K562 (cell line): ENCODE results near the gene AHNAK. TPM values are rescaled to one million over a fixed set of nuclear protein-coding genes. Genes with fewer than 3 reads are reported as not detected.

ENCODE experiments used
- ATAC-seq: fragments of 200-7000 bp; cut with Tn5 transposase; 3 replicates; pipeline ENCODE4 v1.9.1; 2020; ENCODE audit warnings: moderate library complexity
- BruUV-seq: library from RNA; stranded (reverse); fragments of 400-500 nt; replicated peaks from 2 replicates; lab custom pipeline; 2021; lab: Mats Ljungman, UMichigan
- CTCF ChIA-PET: fragments of 300-600 bp; formaldehyde crosslinking; extraction: SDS; loops from one replicate; lab custom pipeline; 2021; ENCODE audit warnings: low intra/inter-chr PET ratio; lab: Yijun Ruan, JAX
- POLR2A ChIA-PET: fragments of 300-600, 350-650 bp; sonication (Branson Sonifier 250); formaldehyde crosslinking; extraction: SDS; loops from one replicate; lab custom pipeline; 2021; ENCODE audit warnings: antibody characterized with exemption, inconsistent platforms; lab: Yijun Ruan, JAX
- DNase-seq, 4 experiments: peaks; one replicate each; pipeline versions ENCODE4 v3.0.0 to v3.0.0-alpha.2; 2011 to 2018; ENCODE audit warnings: low spot score in 3 of 4, mixed read lengths in 3 of 4; ENCODE audit errors: extremely low read depth in 1 of 4
- FAIRE-seq: peaks from 2 replicates; lab custom pipeline; 2011; peaks lifted over from hg19 to GRCh38; lab: Jason Lieb, UNC
- H2AFZ ChIP-seq: 2 replicates; pipeline ENCODE4 v1.6.0; 2011; ENCODE audit warnings: low read depth, low read length, control low read depth, inconsistent platforms
- H3K27ac ChIP-seq: fragments of 200-600 bp; 3 replicates; pipeline ENCODE4 v1.8.0; 2011; ENCODE audit warnings: low read depth, mild to moderate bottlenecking, control low read depth, inconsistent platforms, low read length, moderate library complexity, mixed read lengths; ENCODE audit errors: extremely low read depth
- H3K27me3 ChIP-seq, 2 experiments: fragments of 300-600 bp in 1 of 2; 2 replicates in 1 of 2; 3 replicates in 1 of 2; pipeline versions ENCODE4 v1.6.0 to v1.8.0; 2011; ENCODE audit warnings: inconsistent platforms in 2 of 2, low read length in 2 of 2, mild to moderate bottlenecking in 1 of 2, mixed read lengths in 1 of 2, moderate library complexity in 1 of 2; ENCODE audit not compliant: control insufficient read depth in 2 of 2, insufficient read depth in 2 of 2
- H3K36me3 ChIP-seq: fragments of 300-600 bp; 3 replicates; pipeline ENCODE4 v1.8.0; 2011; ENCODE audit warnings: mild to moderate bottlenecking, low read length, inconsistent platforms; ENCODE audit not compliant: control insufficient read depth, insufficient read depth
- H3K4me1 ChIP-seq, 2 experiments: fragments of 200-600 bp in 1 of 2; replicated peaks in 1 of 2; 2 replicates in 1 of 2; 3 replicates in 1 of 2; pipeline versions ENCODE4 v1.5.1 to v1.8.0; 2011; ENCODE audit warnings: inconsistent platforms in 2 of 2, low read length in 2 of 2, mild to moderate bottlenecking in 1 of 2, mixed read lengths in 1 of 2, moderate library complexity in 1 of 2; ENCODE audit not compliant: control insufficient read depth in 2 of 2, insufficient read depth in 2 of 2
- H3K4me2 ChIP-seq: 2 replicates; pipeline ENCODE4 v1.6.1; 2011; ENCODE audit warnings: low read length, control low read depth, inconsistent platforms, mixed read lengths; ENCODE audit not compliant: insufficient read depth
- H3K4me3 ChIP-seq: fragments of 200-600 bp; sonication (generic), shearing (Covaris generic); 2 replicates; pipeline ENCODE4 v1.5.1; 2016; ENCODE audit warnings: control low read depth, inconsistent platforms
- H3K79me2 ChIP-seq: fragments of 200-600 bp; 3 replicates; pipeline ENCODE4 v1.8.0; 2011; ENCODE audit warnings: low read length, inconsistent platforms; ENCODE audit not compliant: control insufficient read depth, insufficient read depth
- H3K9ac ChIP-seq, 2 experiments: 2 replicates each; pipeline versions ENCODE4 v1.6.0 to v1.6.1; 2011; ENCODE audit warnings: low read depth in 2 of 2, low read length in 2 of 2, control low read depth in 1 of 2, inconsistent platforms in 1 of 2, mild to moderate bottlenecking in 1 of 2, mixed read lengths in 1 of 2; ENCODE audit not compliant: insufficient read depth in 1 of 2
- H3K9me1 ChIP-seq: one replicate; pipeline ENCODE4 v1.6.0; 2011; ENCODE audit warnings: inconsistent platforms, mild to moderate bottlenecking, low read length, moderate library complexity; ENCODE audit not compliant: control insufficient read depth, insufficient read depth
- H3K9me3 ChIP-seq: replicated peaks from 2 replicates; pipeline ENCODE4 v1.5.1; 2011; ENCODE audit warnings: low read depth, low read length, inconsistent platforms; ENCODE audit not compliant: control insufficient read depth, insufficient read depth
- H4K20me1 ChIP-seq: replicated peaks from 2 replicates; pipeline ENCODE4 v1.6.1; 2011; ENCODE audit warnings: low read length, inconsistent platforms, mixed read lengths; ENCODE audit not compliant: control insufficient read depth, insufficient read depth
- KAT7 ChIP-seq: sonication (generic); formaldehyde crosslinking; IDR thresholded peaks from 2 replicates; pipeline ENCODE4 v1.8.0; 2022; ENCODE audit warnings: missing genetic modification reagents, mild to moderate bottlenecking, borderline replicate concordance
- PHB ChIP-seq: fragments of 250-450 bp; sonication (Bioruptor Pico); IDR thresholded peaks from 2 replicates; pipeline ENCODE4 v1.5.0; 2021
- RBM25 ChIP-seq: fragments of 200-400 bp; formaldehyde crosslinking; IDR thresholded peaks from 2 replicates; pipeline ENCODE4 v1.6.1; 2018; ENCODE audit warnings: low read length, low read depth, moderate library complexity; ENCODE audit not compliant: severe bottlenecking
- SRSF3 ChIP-seq: fragments of 200-400 bp; formaldehyde crosslinking; IDR thresholded peaks from 2 replicates; pipeline ENCODE4 v1.6.1; 2016; ENCODE audit warnings: mild to moderate bottlenecking, low read length, moderate library complexity; ENCODE audit not compliant: insufficient read depth
- ZNF583 ChIP-seq: fragments of 250-450 bp; sonication (Bioruptor Pico); IDR thresholded peaks from 2 replicates; pipeline ENCODE4 v1.4.0; 2020
- WGBS: fragments of 100-300 bp; shearing (Covaris generic); methylation state at CpG from one replicate; pipeline ENCODE4 v1.1.6; 2016; ENCODE audit warnings: low coverage, mixed read lengths; ENCODE audit not compliant: insufficient coverage; ENCODE audit errors: missing lambda C conversion rate; 5-methylcytosine and 5-hydroxymethylcytosine counted together
- in situ Hi-C: fragments of 300-500 bp; cut with MboI; formaldehyde crosslinking; loops from 4 replicates; pipeline ENCODE4 v1.15.0; 2018; ENCODE audit warnings: inconsistent platforms, mixed read lengths
- intact Hi-C: fragments of 100-400 bp; cut with micrococcal nuclease; formaldehyde crosslinking; loops from 2 replicates; pipeline ENCODE4 v1.14.2; 2022
- polyA plus RNA-seq, 8 experiments: library from polyadenylated mRNA; depleted of rRNA in 4 of 8; stranded (reverse) in 5 of 8; unstranded in 3 of 8; fragments of >200 nt; fragmentation: Nextera tagmentation in 2 of 8; fragmentation: Illumina TruSeq in 1 of 8; extraction: Ambion mirVana in 2 of 8; extraction: Trizol in 1 of 8; gene quantifications; 2 replicates each; pipeline versions ENCODE4 v1.2.1 to v1.2.3, GENCODE V29; 2011 to 2014; ENCODE audit warnings: inconsistent platforms in 1 of 8, missing spikeins in 1 of 8
- total RNA-seq, 7 experiments: library from RNA; depleted of rRNA in 6 of 7; stranded (reverse); fragments of >200 nt in 6 of 7; fragmentation: Illumina TruSeq in 2 of 7; extraction: Trizol in 2 of 7; gene quantifications; 2 replicates each; pipeline versions ENCODE4 v1.2.1 to v1.2.3, GENCODE V29; 2011 to 2021; ENCODE audit warnings: low replicate concordance in 1 of 7
- TF ChIP-seq, protein P1 (sequence below): fragments of 250-450 bp; sonication (Bioruptor Pico); IDR thresholded peaks from 2 replicates; pipeline ENCODE4 v1.9.0; 2021; ENCODE audit warnings: mild to moderate bottlenecking, inconsistent platforms
- TF ChIP-seq, protein P2 (sequence below): fragments of 250-450 bp; sonication (Bioruptor Pico); IDR thresholded peaks from 2 replicates; pipeline ENCODE4 v1.8.0; 2021; ENCODE audit warnings: mild to moderate bottlenecking, moderate library complexity
- TF ChIP-seq, protein P3 (sequence below): IDR thresholded peaks from 3 replicates; pipeline ENCODE4 v1.6.1; 2011; ENCODE audit warnings: borderline replicate concordance, mild to moderate bottlenecking, moderate library complexity; ENCODE audit not compliant: insufficient read length; ENCODE audit errors: extremely low read depth

Gene AHNAK
- total and polyA plus RNA-seq, 9 of the 15 experiments (the other 6 are each of a cell fraction or from before 2014, with no cell fraction given): 1.5 to 89.7 (median 45.0) TPM

DNA sequence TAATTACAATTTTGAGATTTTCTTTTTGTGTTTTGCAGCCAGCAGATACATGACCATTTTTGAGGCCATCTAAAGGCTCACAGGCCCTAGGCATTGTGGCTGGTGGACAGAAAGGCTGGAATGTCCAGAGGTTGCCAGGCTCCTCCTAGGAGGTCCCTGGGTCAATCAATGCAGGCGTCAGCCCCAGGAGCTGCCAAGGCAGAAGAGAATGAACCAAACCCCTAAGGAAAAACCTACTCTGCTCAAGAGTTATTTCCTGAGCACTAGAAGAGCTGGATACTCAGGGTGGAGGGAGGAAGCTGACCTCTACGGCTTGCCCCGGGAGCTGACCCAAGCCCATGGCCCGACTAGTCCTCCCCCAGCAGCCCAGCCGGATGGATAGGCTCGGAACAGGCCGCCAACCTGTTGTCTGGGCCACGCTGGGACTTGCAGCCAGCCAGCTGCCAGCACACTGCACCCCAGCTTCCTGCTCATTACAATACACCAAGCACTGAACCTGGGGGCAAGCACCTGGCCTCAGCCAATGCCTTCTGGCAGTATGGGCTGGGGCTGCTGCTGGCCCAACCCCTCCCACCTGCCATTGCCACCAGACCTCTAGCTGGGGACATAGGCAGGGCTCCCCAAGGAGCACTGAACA lies 133.4 kb downstream of the AHNAK start:
- POLR2A ChIA-PET: interaction anchor here (0.7 to 0.9 kb wide), 2 partner anchors 10 to 146 kb away, joined by 3 to 4 read pairs; no protein-coding TSS in a partner anchor
- FAIRE-seq (no peak), ATAC-seq (no peak), DNase-seq (no peak)
- peaks cover 7 to 15% of the 10 kb centered on the region in 2 experiments; a peak in 4 of 5 replicates for H3K4me1 ChIP-seq
- TF ChIP-seq, protein P1, sequence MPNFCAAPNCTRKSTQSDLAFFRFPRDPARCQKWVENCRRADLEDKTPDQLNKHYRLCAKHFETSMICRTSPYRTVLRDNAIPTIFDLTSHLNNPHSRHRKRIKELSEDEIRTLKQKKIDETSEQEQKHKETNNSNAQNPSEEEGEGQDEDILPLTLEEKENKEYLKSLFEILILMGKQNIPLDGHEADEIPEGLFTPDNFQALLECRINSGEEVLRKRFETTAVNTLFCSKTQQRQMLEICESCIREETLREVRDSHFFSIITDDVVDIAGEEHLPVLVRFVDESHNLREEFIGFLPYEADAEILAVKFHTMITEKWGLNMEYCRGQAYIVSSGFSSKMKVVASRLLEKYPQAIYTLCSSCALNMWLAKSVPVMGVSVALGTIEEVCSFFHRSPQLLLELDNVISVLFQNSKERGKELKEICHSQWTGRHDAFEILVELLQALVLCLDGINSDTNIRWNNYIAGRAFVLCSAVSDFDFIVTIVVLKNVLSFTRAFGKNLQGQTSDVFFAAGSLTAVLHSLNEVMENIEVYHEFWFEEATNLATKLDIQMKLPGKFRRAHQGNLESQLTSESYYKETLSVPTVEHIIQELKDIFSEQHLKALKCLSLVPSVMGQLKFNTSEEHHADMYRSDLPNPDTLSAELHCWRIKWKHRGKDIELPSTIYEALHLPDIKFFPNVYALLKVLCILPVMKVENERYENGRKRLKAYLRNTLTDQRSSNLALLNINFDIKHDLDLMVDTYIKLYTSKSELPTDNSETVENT (CRISPR knock-in tag): no peak
- TF ChIP-seq, protein P2, sequence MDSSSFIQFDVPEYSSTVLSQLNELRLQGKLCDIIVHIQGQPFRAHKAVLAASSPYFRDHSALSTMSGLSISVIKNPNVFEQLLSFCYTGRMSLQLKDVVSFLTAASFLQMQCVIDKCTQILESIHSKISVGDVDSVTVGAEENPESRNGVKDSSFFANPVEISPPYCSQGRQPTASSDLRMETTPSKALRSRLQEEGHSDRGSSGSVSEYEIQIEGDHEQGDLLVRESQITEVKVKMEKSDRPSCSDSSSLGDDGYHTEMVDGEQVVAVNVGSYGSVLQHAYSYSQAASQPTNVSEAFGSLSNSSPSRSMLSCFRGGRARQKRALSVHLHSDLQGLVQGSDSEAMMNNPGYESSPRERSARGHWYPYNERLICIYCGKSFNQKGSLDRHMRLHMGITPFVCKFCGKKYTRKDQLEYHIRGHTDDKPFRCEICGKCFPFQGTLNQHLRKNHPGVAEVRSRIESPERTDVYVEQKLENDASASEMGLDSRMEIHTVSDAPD (CRISPR knock-in tag): no peak
- TF ChIP-seq, protein P3, sequence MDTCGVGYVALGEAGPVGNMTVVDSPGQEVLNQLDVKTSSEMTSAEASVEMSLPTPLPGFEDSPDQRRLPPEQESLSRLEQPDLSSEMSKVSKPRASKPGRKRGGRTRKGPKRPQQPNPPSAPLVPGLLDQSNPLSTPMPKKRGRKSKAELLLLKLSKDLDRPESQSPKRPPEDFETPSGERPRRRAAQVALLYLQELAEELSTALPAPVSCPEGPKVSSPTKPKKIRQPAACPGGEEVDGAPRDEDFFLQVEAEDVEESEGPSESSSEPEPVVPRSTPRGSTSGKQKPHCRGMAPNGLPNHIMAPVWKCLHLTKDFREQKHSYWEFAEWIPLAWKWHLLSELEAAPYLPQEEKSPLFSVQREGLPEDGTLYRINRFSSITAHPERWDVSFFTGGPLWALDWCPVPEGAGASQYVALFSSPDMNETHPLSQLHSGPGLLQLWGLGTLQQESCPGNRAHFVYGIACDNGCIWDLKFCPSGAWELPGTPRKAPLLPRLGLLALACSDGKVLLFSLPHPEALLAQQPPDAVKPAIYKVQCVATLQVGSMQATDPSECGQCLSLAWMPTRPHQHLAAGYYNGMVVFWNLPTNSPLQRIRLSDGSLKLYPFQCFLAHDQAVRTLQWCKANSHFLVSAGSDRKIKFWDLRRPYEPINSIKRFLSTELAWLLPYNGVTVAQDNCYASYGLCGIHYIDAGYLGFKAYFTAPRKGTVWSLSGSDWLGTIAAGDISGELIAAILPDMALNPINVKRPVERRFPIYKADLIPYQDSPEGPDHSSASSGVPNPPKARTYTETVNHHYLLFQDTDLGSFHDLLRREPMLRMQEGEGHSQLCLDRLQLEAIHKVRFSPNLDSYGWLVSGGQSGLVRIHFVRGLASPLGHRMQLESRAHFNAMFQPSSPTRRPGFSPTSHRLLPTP: no peak
- TF ChIP-seq PHB (CRISPR knock-in tag) (no peak), RBM25 (no peak), KAT7 (CRISPR knock-in tag) (no peak), SRSF3 (no peak), ZNF583 (CRISPR knock-in tag) (no peak)
- BruUV-seq: no TSS peak
- peak overlapping the region in 1 of 2 experiments; percentile 59; a peak in 2 of 4 replicates for H3K9ac ChIP-seq
- CTCF ChIA-PET: no interaction called here
- no peak overlapping the region for H3K4me3 ChIP-seq
- no peak overlapping the region for H2AFZ ChIP-seq
- 82% methylated on average over 8 of the region's 8 CpGs for WGBS
- intact Hi-C loops: no loop called here
- H4K20me1 ChIP-seq: no peaks in the 10 kb centered on the region
- no peaks in the 10 kb centered on the region for H3K79me2 ChIP-seq
- H3K27me3 ChIP-seq: no peaks in the 10 kb centered on the region
- no peaks in the 10 kb centered on the region for H3K9me3 ChIP-seq
- H3K9me1 ChIP-seq: no peaks in the 10 kb centered on the region
- no peak overlapping the region for H3K27ac ChIP-seq
- in situ Hi-C loops: no loop called here
- no peak overlapping the region for H3K4me2 ChIP-seq
- no peaks in the 10 kb centered on the region for H3K36me3 ChIP-seq
